ENCODE measurements around the gene STXBP1.

GRCh38 chr9:127585161-127585819 lies 26.8 kb upstream of the STXBP1 start:
- TF ChIP-seq CTCF (IDR thresholded peaks at IDR 0.05; ENCODE audit: extremely low read depth in 1 of 2, insufficient read depth in 1 of 2, low read depth in 1 of 2, low read length in 2 of 2), result no peak
- TF ChIP-seq POLR2A (IDR thresholded peaks at IDR 0.05; ENCODE audit: low read depth, low read length), result no peak
- no peak for TF ChIP-seq EZH2 (IDR thresholded peaks at IDR 0.05; ENCODE audit: borderline replicate concordance, low read depth, low read length, severe bottlenecking)
- no peak for TF ChIP-seq JUN (IDR thresholded peaks at IDR 0.05; ENCODE audit: borderline replicate concordance, insufficient read depth, insufficient read length, low read depth)
- TF ChIP-seq POLR2AphosphoS5 (IDR thresholded peaks at IDR 0.05; ENCODE audit: insufficient read depth, low read depth, low read length), result no peak
- TF ChIP-seq, protein P1, sequence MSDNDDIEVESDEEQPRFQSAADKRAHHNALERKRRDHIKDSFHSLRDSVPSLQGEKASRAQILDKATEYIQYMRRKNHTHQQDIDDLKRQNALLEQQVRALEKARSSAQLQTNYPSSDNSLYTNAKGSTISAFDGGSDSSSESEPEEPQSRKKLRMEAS (IDR thresholded peaks at IDR 0.05; ENCODE audit: insufficient read depth, insufficient read length), result no peak
- TF ChIP-seq FOS (IDR thresholded peaks at IDR 0.05; ENCODE audit: borderline replicate concordance, insufficient read depth, low read length), result no peak
- no peak for TF ChIP-seq GATA2 (IDR thresholded peaks at IDR 0.05; ENCODE audit: insufficient read depth, insufficient read length, low read depth, low read length)
- TF ChIP-seq MYC (IDR thresholded peaks at IDR 0.05; ENCODE audit: low read depth, low read length), result no peak

All from endothelial cell of umbilical vein (primary cell).